WERI-Rb-1 (cell line): ENCODE measurements around the gene TSPO2.

ENCODE experiments used
- DNase-seq: peaks from one replicate; pipeline ENCODE4 v3.0.0-alpha.2; 2020
- H3K27ac ChIP-seq: fragments of 250-450 bp; sonication (Bioruptor Pico); 2 replicates; pipeline ENCODE4 v1.5.1; 2020; ENCODE audit warnings: mild to moderate bottlenecking, moderate library complexity
- H3K27me3 ChIP-seq: fragments of 250-450 bp; sonication (Bioruptor Pico); 2 replicates; pipeline ENCODE4 v1.5.1; 2021; ENCODE audit warnings: mild to moderate bottlenecking, low read depth, moderate library complexity; ENCODE audit not compliant: insufficient read depth, severe bottlenecking
- H3K36me3 ChIP-seq: fragments of 250-450 bp; sonication (Bioruptor Pico); 2 replicates; pipeline ENCODE4 v1.5.1; 2020; ENCODE audit warnings: mild to moderate bottlenecking, moderate library complexity
- H3K4me3 ChIP-seq: 2 replicates; pipeline ENCODE4 v1.5.1; 2011; ENCODE audit warnings: low read depth, mild to moderate bottlenecking, control low read depth, low read length
- H3K9me3 ChIP-seq: fragments of 250-450 bp; sonication (Bioruptor Pico); 2 replicates; pipeline ENCODE4 v1.5.1; 2021; ENCODE audit warnings: mild to moderate bottlenecking, moderate library complexity; ENCODE audit not compliant: severe bottlenecking
- TF ChIP-seq, protein P1 (sequence below): IDR thresholded peaks from 2 replicates; pipeline ENCODE4 v1.5.1; 2011; ENCODE audit warnings: low read depth, mild to moderate bottlenecking, control low read depth, inconsistent platforms, low read length

TSPO2 gene

DNA sequence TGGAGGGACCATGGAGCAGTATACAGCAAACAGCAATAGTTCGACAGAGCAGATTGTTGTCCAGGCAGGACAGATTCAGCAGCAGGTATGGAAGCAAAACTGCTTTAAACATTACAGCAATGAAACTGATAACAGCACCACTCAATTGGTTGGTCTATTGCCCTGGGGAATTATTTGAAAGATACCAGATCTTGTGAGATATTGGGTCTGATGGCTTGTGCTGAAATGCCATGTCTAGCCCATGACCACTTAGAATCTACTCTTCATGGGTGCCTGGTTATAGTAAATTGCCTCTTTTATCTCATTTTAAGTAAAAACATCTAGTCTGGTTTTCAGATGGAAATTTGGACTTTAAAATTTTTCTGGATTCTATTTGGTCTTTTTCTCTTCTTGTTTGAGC, 36.8 kb downstream of the TSPO2 start:
- no peak for DNase-seq
- Histone ChIP-seq H3K9me3 (no peaks in the 10 kb centered on the region), H3K4me3 (no peak overlapping the region), H3K36me3 (peaks cover 51% of the 10 kb centered on the region), H3K27ac (no peak overlapping the region), H3K27me3 (no peaks in the 10 kb centered on the region)
- TF ChIP-seq, protein P1, sequence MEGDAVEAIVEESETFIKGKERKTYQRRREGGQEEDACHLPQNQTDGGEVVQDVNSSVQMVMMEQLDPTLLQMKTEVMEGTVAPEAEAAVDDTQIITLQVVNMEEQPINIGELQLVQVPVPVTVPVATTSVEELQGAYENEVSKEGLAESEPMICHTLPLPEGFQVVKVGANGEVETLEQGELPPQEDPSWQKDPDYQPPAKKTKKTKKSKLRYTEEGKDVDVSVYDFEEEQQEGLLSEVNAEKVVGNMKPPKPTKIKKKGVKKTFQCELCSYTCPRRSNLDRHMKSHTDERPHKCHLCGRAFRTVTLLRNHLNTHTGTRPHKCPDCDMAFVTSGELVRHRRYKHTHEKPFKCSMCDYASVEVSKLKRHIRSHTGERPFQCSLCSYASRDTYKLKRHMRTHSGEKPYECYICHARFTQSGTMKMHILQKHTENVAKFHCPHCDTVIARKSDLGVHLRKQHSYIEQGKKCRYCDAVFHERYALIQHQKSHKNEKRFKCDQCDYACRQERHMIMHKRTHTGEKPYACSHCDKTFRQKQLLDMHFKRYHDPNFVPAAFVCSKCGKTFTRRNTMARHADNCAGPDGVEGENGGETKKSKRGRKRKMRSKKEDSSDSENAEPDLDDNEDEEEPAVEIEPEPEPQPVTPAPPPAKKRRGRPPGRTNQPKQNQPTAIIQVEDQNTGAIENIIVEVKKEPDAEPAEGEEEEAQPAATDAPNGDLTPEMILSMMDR: no peak

DNA sequence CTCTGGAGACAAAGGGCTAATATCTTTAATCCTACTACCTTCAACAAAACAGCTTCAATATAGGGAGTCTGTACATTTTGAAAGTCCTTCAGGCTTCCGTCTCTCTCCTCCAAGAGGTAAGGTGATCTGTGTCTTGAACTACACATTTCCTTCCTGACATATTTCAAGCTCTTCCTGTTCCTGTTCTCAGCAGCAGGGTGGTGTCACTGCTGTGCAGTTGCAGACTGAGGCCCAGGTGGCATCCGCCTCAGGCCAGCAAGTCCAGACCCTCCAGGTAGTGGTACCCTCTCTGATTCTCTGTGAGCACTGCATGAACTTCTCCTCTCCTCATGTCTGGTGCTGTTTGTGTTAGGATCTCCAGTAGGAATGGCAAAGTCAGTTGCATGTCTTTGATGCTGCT, 38.4 kb downstream of the TSPO2 start:
- Histone ChIP-seq H3K27me3 (no peaks in the 10 kb centered on the region), H3K36me3 (peaks cover 67% of the 10 kb centered on the region), H3K9me3 (no peaks in the 10 kb centered on the region), H3K27ac (no peak overlapping the region), H3K4me3 (no peak overlapping the region)
- TF ChIP-seq, protein P1: no peak
- DNase-seq: no peak

DNA sequence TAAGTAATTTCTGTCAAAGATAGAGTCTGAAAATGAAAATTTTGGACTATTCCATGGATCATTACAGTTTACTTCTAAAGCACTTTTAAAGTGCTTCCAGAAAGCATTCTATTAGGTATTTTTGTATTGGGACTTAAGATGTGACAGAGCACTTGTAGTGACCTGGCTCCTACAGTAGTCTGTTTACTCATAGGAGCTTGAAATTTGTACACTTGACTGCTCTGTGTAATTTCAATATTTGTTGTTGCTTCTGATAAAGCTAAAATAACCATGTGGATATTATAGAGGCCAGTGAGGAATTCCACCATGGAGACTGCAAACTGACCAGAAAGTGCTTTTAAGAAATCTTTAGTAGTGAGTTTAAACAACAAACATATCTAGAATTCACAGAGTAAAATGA, 40.8 kb downstream of the TSPO2 start:
- no peak overlapping the region for H3K27ac ChIP-seq
- no peak for DNase-seq
- TF ChIP-seq, protein P1: no peak
- no peaks in the 10 kb centered on the region for H3K9me3 ChIP-seq
- H3K36me3 ChIP-seq: peaks cover 85% of the 10 kb centered on the region
- no peaks in the 10 kb centered on the region for H3K27me3 ChIP-seq
- H3K4me3 ChIP-seq: no peak overlapping the region

DNA sequence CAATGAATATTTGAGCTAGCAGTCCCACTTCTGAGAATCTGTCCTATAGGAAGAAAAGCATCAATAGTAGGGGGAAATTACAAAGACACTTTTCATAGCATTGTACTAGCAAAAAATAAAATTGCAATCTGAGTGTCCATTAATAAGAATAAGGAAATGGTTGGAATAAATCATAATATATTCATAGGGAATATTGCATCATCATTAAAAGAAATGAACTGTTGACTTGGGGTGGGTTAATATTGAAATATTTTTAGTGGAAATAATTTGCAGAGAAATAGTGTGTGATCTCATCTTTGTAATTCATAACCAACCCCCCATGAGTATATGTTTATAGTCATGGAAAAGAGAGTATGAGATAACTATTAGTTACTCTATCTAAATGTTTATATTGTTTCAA, 42.9 kb downstream of the TSPO2 start:
- H3K27ac ChIP-seq: no peak overlapping the region
- TF ChIP-seq, protein P1: no peak
- no peak for DNase-seq
- peaks cover 80% of the 10 kb centered on the region for H3K36me3 ChIP-seq
- no peaks in the 10 kb centered on the region for H3K9me3 ChIP-seq
- H3K27me3 ChIP-seq: no peaks in the 10 kb centered on the region
- no peak overlapping the region for H3K4me3 ChIP-seq

DNA sequence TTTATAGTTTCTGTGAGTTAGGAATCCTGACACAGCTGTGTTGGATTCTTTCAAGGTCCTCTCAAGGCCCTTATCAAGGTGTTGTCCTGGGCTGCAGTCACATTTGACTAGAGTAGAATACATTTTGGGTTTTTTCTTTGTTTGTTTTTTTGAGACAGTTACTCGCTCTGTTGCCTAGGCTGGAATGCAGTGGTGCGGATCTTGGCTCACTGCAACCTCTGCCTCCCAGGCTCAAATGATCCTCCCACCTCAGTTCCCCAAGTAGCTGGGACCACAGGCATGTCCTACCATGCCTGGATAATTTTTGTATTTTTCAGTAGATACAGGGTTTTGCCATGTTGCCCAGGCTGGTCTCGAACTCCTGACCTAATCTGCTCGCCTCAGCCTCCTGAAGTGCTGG, 46.2 kb downstream of the TSPO2 start:
- Histone ChIP-seq H3K36me3 (peaks cover 86% of the 10 kb centered on the region), H3K9me3 (no peaks in the 10 kb centered on the region), H3K4me3 (no peak overlapping the region), H3K27me3 (no peaks in the 10 kb centered on the region), H3K27ac (no peak overlapping the region)
- DNase-seq: no peak
- TF ChIP-seq, protein P1: no peak
